Ureter (tissue), 1 donor: ENCODE results near the gene MDH2. TPM values are rescaled to one million over a fixed set of nuclear protein-coding genes. Genes with fewer than 3 reads are reported as not detected.
"Not testable (repeated sequence)": the region's sequence is repeated elsewhere in the genome, so short reads cannot be mapped to it uniquely, and the experiment has no call there.

Experiments used
- DNase-seq: peaks from one replicate; pipeline ENCODE4 v3.0.0-alpha.2; 2020; ENCODE audit warnings: low spot score
- total RNA-seq: library from RNA; stranded (reverse); gene quantifications from one replicate; pipeline ENCODE4 v1.2.4, GENCODE V29; 2023
- donor health status: DM: yes; HTN: yes; CAD: no.

MDH2 gene
- total RNA-seq, 1 donor from 2014 or later: 177 TPM

- DNase-seq: no peak
These were observed 722 bp downstream of the MDH2 start for GRCh38 chr7:76048668-76048988.

- no peak for DNase-seq
These were observed 1.4 kb downstream of the MDH2 start for GRCh38 chr7:76049295-76049694.

- DNase-seq: no peak
These were observed 2.6 kb downstream of the MDH2 start for GRCh38 chr7:76050545-76050944.

DNA sequence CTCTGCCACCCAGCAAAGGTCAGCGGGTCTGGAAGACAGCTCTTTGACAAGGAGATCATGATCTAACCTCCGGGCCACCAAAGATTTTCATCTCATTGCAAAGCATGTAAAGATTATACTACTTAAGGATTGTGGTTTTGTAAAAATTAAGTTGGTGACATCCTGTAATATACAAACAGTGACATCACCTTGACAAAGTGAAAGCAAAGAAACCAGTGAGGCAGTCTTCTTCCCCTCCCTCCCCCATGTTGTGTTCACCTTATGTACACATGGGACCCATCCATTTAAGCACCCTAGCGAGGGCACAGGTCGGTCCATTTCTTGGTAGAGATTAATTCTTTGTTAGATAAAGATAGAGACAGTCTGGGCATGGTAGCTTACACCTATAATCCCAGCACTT, 3.9 kb downstream of the MDH2 start:
- DNase-seq: no peak

- DNase-seq: not testable (repeated sequence)
These were observed 4.8 kb downstream of the MDH2 start for GRCh38 chr7:76052681-76053080.

DNA sequence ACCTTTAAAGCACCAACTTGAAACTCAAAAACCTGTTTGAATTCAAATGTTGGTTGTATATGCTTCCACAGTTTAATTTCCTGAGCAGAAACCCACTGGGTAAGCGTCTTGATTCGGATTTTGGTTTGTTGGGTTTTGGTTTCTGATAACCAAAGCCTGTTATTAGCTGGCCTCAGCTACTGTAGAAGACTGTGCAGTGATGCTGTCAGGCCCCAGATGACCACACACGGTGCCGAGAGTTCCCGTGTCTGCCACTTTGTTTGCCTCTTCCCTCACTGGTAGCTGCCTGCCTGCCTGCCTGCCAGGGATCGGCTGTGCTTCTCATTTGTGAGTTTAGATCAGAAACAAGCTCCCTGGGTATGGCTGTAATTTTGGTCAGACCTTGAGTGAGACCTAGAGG, 5.6 kb downstream of the MDH2 start:
- DNase-seq: no peak

- no peak for DNase-seq
These were observed 6.5 kb downstream of the MDH2 start for GRCh38 chr7:76054123-76055120.

- DNase-seq: no peak
These were observed 8.3 kb downstream of the MDH2 start for GRCh38 chr7:76056241-76056640.

DNA sequence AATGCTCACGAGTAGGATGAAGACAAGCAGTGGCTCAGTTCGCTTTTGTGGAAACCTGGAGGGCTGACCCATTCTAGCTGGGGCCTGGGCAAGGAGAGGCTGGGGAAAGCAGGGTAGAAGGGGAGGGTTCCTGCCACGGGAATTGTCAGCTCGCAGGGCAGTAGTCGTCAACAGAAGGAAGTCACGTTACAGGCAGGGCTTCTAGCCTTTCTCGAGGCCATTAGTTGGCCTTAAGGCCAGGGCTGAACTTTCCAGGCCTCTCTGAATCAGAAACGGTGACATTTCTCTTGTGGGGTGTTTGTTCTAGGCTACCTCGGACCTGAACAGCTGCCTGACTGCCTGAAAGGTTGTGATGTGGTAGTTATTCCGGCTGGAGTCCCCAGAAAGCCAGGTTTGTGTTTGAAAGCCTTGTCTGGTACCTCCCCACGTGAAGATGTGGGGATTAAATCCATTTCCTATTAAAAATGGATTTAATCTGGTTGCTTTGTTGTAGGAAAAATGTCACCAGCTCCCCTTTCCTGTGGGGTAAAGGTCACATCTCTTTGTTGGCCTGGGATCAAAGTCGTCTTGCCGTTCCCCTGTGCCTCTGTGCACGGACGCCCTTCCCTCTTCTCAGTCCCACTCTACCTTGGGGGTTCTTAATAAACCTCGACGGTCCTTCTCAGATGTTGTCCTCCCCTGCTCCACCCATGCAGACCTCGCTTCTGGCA, 9.4 kb downstream of the MDH2 start:
- DNase-seq: no peak

- no peak for DNase-seq
These were observed 9.9 kb downstream of the MDH2 start for GRCh38 chr7:76057813-76058145.

DNA sequence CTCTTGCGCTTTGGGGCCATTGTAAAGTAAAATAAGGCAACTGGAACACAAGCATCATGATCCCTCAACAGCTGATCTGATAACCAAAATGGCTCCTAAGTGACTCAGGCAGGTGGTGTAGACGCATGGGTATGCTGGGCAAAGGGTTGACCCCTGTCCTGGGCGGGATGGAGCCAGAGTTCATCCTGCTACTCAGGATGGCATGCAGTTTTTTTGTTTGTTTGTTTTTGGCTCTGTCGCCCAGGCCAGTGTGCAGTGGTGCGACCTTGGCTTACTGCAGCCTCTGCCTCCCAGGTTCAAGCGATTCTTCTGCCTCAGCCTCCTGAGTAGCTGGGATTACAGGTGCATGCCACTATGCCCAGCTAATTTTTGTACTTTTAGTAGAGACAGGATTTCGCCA, 10.8 kb downstream of the MDH2 start:
- DNase-seq: not testable (repeated sequence)

DNA sequence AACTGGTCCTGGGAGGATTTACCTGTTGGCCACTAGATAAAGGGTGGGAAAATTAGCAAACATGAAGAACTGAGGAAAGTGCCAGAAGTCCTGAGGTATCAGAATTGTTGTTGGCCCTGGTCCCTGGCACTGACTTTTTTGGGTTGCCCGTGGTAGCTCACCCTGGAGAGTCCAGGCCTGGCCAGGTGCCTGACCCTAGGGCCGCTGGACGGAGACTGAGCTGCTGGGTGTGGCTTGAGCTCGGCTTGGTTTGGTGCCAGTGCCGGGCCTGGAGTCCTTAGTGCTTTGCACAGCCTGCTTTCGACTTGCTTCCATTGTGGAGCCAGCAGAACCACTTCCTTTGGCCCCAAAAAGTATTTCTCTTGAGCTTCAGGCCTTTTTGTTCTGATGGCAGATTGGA, 12.9 kb downstream of the MDH2 start:
- DNase-seq: no peak

- DNase-seq: no peak
These were observed 14.3 kb downstream of the MDH2 start for GRCh38 chr7:76062254-76062653.

GRCh38 chr7:76063114-76063513, 15.2 kb downstream of the MDH2 start:
- no peak for DNase-seq

- no peak for DNase-seq
These were observed 15.6 kb downstream of the MDH2 start for GRCh38 chr7:76063525-76063924.

DNA sequence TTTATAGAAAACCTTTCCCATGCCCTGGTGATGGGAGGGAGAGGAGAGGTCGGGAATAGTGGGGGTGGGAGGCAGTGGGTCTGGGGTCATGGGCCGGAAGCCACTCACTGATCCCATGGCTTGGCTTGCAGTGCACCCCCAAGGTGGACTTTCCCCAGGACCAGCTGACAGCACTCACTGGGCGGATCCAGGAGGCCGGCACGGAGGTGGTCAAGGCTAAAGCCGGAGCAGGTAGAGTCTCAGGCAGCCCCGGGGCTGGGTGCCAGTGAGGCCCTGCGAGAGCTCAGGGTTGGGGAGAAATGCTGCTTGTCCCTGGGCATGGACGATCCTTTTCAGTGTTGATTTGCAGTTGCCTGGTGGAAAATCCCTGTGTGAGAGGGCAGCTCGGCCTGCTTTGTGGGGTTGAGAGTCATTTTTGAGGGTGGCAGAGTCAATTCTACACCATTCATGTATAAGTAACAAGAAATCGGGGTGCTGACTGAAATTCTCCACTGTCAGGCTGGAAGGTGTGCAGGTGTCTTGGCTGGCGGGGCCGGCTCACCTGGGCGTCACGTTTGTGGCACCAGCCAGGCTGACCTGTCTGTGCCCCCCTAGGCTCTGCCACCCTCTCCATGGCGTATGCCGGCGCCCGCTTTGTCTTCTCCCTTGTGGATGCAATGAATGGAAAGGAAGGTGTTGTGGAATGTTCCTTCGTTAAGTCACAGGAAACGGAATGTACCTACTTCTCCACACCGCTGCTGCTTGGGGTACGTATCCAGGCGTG, 16.5 kb downstream of the MDH2 start:
- no peak for DNase-seq

- DNase-seq: no peak
These were observed 17.2 kb downstream of the MDH2 start for GRCh38 chr7:76065016-76065612.

GRCh38 chr7:76066716-76067503, 19.0 kb downstream of the MDH2 start:
- DNase-seq: no peak

GRCh38 chr7:76069238-76069638, 21.3 kb downstream of the MDH2 start:
- peak; percentile 88 for DNase-seq

- DNase-seq: no peak
These were observed 23.7 kb downstream of the MDH2 start for GRCh38 chr7:76071316-76072242.
